Neutrophil (primary cell): ENCODE data around the gene SPECC1L.

Experiments
- H3K27ac ChIP-seq: fragments of 200-600 bp; sonication (generic); 2 replicates; pipeline ENCODE4 v1.5.1; 2016; ENCODE audit warnings: mild to moderate bottlenecking, moderate library complexity
- H3K27me3 ChIP-seq: fragments of 200-600 bp; sonication (generic); 2 replicates; pipeline ENCODE4 v1.6.0; 2016; ENCODE audit warnings: mild to moderate bottlenecking
- H3K36me3 ChIP-seq: fragments of 200-600 bp; sonication (generic); 2 replicates; pipeline ENCODE4 v1.5.1; 2017
- H3K4me1 ChIP-seq, 2 experiments: fragments of 200-600 bp in 1 of 2; sonication (generic) in 1 of 2; 1 replicate in 1 of 2; 2 replicates in 1 of 2; pipeline versions ENCODE4 v1.5.1 to v1.6.1; 2013 to 2016; ENCODE audit warnings: low read depth in 1 of 2, low read length in 1 of 2, mild to moderate bottlenecking in 1 of 2, moderate library complexity in 1 of 2; ENCODE audit not compliant: control insufficient read depth in 1 of 2, insufficient read depth in 1 of 2
- H3K4me3 ChIP-seq, 2 experiments: fragments of 200-600 bp in 1 of 2; sonication (generic) in 1 of 2; 1 replicate in 1 of 2; 2 replicates in 1 of 2; pipeline ENCODE4 v1.5.1; 2013 to 2016; ENCODE audit warnings: low read depth in 1 of 2, low read length in 1 of 2, mild to moderate bottlenecking in 1 of 2, moderate library complexity in 1 of 2
- H3K9me3 ChIP-seq: fragments of 200-600 bp; sonication (generic); 2 replicates; pipeline ENCODE4 v1.5.1; 2016
- TF ChIP-seq, protein P1 (sequence below): fragments of 200-600 bp; sonication (generic); IDR thresholded peaks from 2 replicates; pipeline ENCODE4 v1.5.1; 2016; ENCODE audit warnings: antibody characterized with exemption

The SPECC1L gene

GRCh38 chr22:24465566-24465965 is 194.9 kb downstream of the SPECC1L start:
- TF ChIP-seq, protein P1, sequence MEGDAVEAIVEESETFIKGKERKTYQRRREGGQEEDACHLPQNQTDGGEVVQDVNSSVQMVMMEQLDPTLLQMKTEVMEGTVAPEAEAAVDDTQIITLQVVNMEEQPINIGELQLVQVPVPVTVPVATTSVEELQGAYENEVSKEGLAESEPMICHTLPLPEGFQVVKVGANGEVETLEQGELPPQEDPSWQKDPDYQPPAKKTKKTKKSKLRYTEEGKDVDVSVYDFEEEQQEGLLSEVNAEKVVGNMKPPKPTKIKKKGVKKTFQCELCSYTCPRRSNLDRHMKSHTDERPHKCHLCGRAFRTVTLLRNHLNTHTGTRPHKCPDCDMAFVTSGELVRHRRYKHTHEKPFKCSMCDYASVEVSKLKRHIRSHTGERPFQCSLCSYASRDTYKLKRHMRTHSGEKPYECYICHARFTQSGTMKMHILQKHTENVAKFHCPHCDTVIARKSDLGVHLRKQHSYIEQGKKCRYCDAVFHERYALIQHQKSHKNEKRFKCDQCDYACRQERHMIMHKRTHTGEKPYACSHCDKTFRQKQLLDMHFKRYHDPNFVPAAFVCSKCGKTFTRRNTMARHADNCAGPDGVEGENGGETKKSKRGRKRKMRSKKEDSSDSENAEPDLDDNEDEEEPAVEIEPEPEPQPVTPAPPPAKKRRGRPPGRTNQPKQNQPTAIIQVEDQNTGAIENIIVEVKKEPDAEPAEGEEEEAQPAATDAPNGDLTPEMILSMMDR, result no peak
- H3K27ac ChIP-seq, result no peak overlapping the region
- H3K36me3 ChIP-seq, result no peaks in the 10 kb centered on the region

GRCh38 chr22:24465975-24466374 is 195.3 kb downstream of the SPECC1L start:
- Histone ChIP-seq H3K27me3 (no peaks in the 10 kb centered on the region), H3K9me3 (no peaks in the 10 kb centered on the region), H3K36me3 (no peaks in the 10 kb centered on the region), H3K4me1 (peaks cover 15 to 37% of the 10 kb centered on the region in 2 experiments), H3K27ac (no peak overlapping the region), H3K4me3 (no peak overlapping the region)
- TF ChIP-seq, protein P1, result no peak

More at GRCh38 chr22:24465566-24465965, 194.9 kb downstream of the SPECC1L start:
- Histone ChIP-seq H3K27me3 (no peaks in the 10 kb centered on the region), H3K4me3 (no peak overlapping the region), H3K9me3 (no peaks in the 10 kb centered on the region), H3K4me1 (peaks cover 17 to 41% of the 10 kb centered on the region in 2 experiments)

DNA sequence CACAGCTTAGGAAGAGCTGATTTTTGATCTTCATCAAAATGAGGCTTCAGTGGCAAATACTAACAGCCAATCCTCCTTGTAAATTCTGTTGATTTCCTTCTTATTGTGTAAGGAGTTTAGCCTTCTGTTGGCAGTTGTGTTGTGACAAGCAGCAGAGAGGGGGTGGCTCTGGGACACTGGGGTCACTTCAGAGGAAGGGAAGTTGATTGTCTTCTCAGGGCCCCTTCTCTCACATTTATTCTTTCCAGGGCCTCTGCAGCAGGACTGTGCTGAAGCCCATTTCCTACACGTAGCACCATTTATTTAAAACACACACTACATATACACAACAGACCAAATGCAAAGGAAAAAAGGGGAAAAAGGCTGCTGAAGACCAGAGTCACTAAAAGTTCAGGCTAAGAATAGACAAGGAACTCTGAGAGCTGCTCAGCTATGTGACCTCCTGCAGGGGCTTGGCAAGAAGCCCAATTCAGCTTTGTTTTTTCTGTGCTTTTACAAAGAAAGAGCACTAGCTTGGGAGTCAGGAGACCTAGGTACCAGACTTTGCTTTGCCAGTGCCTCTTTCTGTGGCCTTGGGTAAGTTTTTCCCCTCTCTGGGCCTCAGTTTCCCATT is 196.2 kb downstream of the SPECC1L start:
- Histone ChIP-seq H3K27me3 (no peaks in the 10 kb centered on the region), H3K27ac (no peak overlapping the region), H3K4me1 (peaks cover 15 to 31% of the 10 kb centered on the region in 2 experiments), H3K4me3 (no peak overlapping the region), H3K36me3 (no peaks in the 10 kb centered on the region), H3K9me3 (no peaks in the 10 kb centered on the region)
- TF ChIP-seq, protein P1, result no peak

- TF ChIP-seq, protein P1, result no peak
- Histone ChIP-seq H3K4me1 (peaks cover 15 to 34% of the 10 kb centered on the region in 2 experiments), H3K27ac (no peak overlapping the region)
Measured at GRCh38 chr22:24467340-24467739, 196.7 kb downstream of the SPECC1L start.

More at GRCh38 chr22:24467340-24467739, 196.7 kb downstream of the SPECC1L start:
- no peaks in the 10 kb centered on the region for H3K9me3 ChIP-seq
- H3K4me3 ChIP-seq, result no peak overlapping the region
- no peaks in the 10 kb centered on the region for H3K27me3 ChIP-seq
- H3K36me3 ChIP-seq, result no peaks in the 10 kb centered on the region
